Erythroblast (primary cell): ENCODE measurements around the gene RNF166.
A peak's percentile ranks its signal among the peaks of the same experiment; 100 is the strongest.

Source experiments
- DNase-seq, 2 experiments: peaks; one replicate each; lab custom pipeline; 2025; lab: John Stamatoyannopoulos, UW
- GATA1 ChIP-seq: IDR thresholded peaks from 2 replicates; pipeline ENCODE4 v1.6.1; 2011; ENCODE audit warnings: low read depth, mild to moderate bottlenecking, control low read depth, low read length, moderate library complexity
- POLR2A ChIP-seq: IDR thresholded peaks from 2 replicates; pipeline ENCODE4 v1.6.1; 2011; ENCODE audit warnings: mild to moderate bottlenecking, low read length

The RNF166 gene

DNA sequence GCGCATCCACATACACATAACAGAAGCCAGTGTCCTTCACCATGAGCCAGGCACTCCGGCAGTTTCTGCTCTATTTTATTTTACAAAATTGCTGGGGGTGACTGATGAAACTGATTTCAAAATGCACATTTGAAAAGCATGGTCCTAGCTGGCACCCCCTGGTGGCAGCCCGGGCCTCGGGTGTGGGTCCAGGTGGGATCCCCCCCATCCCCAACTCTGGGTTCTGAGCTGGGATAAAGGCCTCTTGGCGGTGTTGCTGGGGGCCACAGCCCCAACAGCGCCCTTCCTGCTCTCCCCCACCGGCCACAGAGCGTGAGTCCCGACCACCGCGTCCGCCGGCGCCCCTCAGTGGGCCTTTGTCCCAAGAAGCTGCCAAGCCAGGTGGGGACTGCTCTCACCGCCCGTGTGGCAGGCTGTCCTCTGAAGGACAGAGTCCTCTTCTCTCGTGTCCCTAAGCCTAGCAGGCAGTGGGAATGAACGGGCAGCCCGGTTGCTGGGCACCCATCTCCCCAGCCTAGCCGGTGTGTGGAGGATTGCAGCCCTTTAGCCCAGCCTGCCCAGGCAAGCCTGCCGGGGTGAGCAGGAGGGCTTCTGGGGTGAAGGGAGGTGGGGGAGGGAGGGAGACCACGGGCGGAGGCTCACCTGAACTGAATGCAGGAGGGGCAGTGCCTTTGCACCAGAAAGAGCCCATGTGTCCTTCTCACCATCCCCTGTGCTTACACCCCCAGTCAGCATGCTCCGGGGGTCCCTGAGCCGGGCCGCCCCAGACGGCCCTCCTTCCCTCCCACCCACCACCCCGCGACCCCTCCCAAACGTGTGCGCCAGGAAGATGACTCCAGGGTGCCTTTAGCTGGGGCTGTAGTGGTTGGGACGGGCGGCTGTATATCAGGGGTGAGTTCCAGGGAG, 20.8 kb downstream of the RNF166 start:
- no peak for TF ChIP-seq GATA1
- no peak for TF ChIP-seq POLR2A
- DNase-seq, result peak in 1 of 2 experiments; percentile 21

- DNase-seq, result no peak
- TF ChIP-seq GATA1 (no peak), POLR2A (no peak)
Observed at GRCh38 chr16:88684569-88685155, 21.5 kb downstream of the RNF166 start.

- TF ChIP-seq POLR2A (no peak), GATA1 (no peak)
- no peak for DNase-seq
Observed at GRCh38 chr16:88681709-88682451, 24.3 kb downstream of the RNF166 start.

DNA sequence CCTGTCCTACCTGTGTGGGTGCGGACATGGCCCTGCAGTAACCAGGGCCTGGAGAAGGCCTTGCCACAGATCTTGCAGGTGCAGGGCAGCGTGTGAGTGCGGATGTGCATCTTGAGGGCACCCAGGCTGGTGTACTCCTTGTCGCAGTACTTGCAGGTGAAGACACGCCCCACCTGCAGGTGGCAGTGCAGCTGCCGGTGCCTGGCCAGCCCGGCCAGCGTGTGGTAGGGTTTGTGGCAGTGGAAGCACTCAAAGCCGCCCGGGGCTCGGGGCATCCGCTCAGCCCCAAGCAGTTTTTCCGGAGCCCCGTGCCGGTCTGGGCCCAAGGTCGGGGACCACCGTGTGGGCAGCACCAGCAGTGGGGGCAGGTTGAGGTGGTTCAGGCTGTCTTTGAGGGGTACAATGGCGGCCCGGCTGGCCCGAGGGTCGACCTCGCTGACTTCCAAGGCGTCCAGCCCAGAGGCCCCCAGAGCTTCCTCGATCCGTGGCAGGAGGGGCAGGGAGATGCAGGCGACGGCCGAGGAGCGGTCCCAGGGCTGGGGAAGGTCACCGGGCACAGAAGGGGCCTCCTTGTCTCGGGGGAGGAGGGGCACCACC, 25.0 kb downstream of the RNF166 start:
- TF ChIP-seq POLR2A (no peak), GATA1 (no peak)
- peak in 1 of 2 experiments; percentile 37 for DNase-seq

GRCh38 chr16:88680554-88681083, 25.6 kb downstream of the RNF166 start:
- DNase-seq, result no peak
- no peak for TF ChIP-seq GATA1
- TF ChIP-seq POLR2A, result no peak

- no peak for DNase-seq
- TF ChIP-seq POLR2A (no peak), GATA1 (no peak)
Observed at GRCh38 chr16:88678224-88678979, 27.8 kb downstream of the RNF166 start.

- TF ChIP-seq POLR2A (no peak), GATA1 (no peak)
- DNase-seq, result no peak
Observed at GRCh38 chr16:88677721-88678120, 28.5 kb downstream of the RNF166 start.

DNA sequence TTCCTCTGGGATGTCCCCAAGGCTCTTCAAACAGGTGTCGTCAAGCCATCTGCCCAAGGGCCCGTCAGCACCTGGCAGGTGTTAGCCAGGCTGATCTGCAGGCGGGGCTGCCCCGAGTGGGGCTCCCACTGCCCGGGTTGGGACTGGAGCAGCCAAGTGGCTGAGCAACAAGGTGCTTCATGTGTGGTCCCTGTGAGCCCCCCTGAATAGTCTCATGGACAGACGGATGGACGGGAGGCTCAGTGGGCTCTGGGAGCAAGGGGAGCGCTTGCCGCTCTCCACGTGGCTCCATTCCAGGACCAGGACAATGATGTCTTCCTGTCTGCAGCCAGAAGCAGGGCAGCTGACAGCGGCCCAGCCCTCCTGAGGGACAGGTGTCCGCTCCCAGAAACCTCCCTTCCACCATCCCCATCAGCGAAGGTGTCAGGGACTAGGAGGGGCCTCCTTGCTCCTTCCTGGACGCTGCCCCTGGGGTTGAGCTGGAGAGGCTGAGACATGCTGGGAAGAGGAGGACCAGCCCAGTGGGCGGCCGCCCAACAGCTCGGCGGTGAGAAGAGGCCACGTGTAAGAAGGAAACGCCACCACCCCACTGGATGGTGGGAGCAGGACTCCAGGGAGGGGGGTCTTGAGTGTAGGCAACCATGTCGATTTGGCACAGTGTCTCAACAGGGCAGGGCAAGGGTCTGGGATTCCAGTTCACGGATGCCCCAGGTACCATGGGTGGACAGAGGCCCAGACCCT, 29.5 kb downstream of the RNF166 start:
- DNase-seq, result no peak
- TF ChIP-seq POLR2A, result no peak

GRCh38 chr16:88673716-88674379, 32.4 kb downstream of the RNF166 start:
- TF ChIP-seq GATA1, result no peak
- no peak for TF ChIP-seq POLR2A
- no peak for DNase-seq

- TF ChIP-seq POLR2A (no peak), GATA1 (no peak)
Observed at GRCh38 chr16:88672776-88673175, 33.4 kb downstream of the RNF166 start.

DNA sequence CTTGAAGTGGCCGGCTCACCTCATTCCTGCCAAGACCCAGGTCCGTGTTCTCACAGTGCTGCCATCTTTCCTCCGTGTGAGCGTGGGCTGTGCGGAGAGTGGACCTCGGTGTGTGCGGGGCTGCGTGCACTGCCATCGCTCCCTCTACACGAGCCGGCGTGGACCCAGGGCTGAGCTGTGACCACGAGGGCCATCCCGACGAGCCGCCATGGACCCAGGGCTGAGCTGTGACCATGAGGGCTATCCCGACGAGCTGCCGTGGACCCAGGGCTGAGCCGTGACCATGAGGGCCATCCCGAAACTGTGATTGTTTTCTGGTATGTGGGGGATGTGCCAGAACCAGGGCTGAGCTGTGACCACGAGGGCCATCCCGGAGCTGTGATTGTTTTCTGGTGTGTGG, 34.4 kb downstream of the RNF166 start:
- no peak for DNase-seq
- no peak for TF ChIP-seq GATA1
- TF ChIP-seq POLR2A, result no peak

More at GRCh38 chr16:88672776-88673175, 33.4 kb downstream of the RNF166 start:
- no peak for DNase-seq
